Chondrocyte (in vitro differentiated cells): ENCODE results near the gene PTPRK. TPM values are rescaled to one million over a fixed set of nuclear protein-coding genes. Genes with fewer than 3 reads are reported as not detected.
A peak's percentile ranks its signal among the peaks of the same experiment; 100 is the strongest.

Experiments used
- DNase-seq: peaks from one replicate; pipeline ENCODE4 v3.0.0; 2021; ENCODE audit warnings: mixed read lengths, low spot score
- H3K27ac Mint-ChIP-seq: one replicate; pipeline ENCODE4 v1.8.0; 2021; ENCODE audit warnings: mild to moderate bottlenecking, moderate library complexity, mixed read lengths; ENCODE audit not compliant: unreplicated experiment
- H3K27me3 Mint-ChIP-seq: 2 replicates; pipeline ENCODE4 v1.8.0; 2021; ENCODE audit warnings: low read depth, mixed read lengths
- H3K36me3 Mint-ChIP-seq: 2 replicates; pipeline ENCODE4 v1.8.0; 2021; ENCODE audit warnings: low read depth, mixed read lengths
- H3K4me1 Mint-ChIP-seq: 2 replicates; pipeline ENCODE4 v1.8.0; 2021; ENCODE audit warnings: low read depth, mild to moderate bottlenecking, mixed read lengths
- H3K4me3 Mint-ChIP-seq: one replicate; pipeline ENCODE4 v1.8.0; 2021; ENCODE audit warnings: mild to moderate bottlenecking, moderate library complexity, mixed read lengths; ENCODE audit not compliant: unreplicated experiment
- H3K9me3 Mint-ChIP-seq: 2 replicates; pipeline ENCODE4 v1.8.0; 2021; ENCODE audit warnings: low read depth, mixed read lengths
- CTCF ChIP-seq: fragments of 200-600 bp; sonication (generic); IDR thresholded peaks from 2 replicates; pipeline ENCODE4 v1.5.0; 2021; ENCODE audit warnings: antibody characterized with exemption, mild to moderate bottlenecking, moderate library complexity
- total RNA-seq: library from RNA; stranded (reverse); gene quantifications from 3 replicates; pipeline ENCODE4 v1.2.1, GENCODE V29; 2021

Gene PTPRK
- total RNA-seq, 1 donor from 2014 or later = 63.3 TPM

- Mint-ChIP-seq H3K27ac (no peak overlapping the region), H3K9me3 (no peaks in the 10 kb centered on the region), H3K36me3 (no peaks in the 10 kb centered on the region), H3K4me3 (no peak overlapping the region), H3K27me3 (no peaks in the 10 kb centered on the region), H3K4me1 (peaks cover 5% of the 10 kb centered on the region)
- DNase-seq = no peak
- TF ChIP-seq CTCF = no peak
Observed at GRCh38 chr6:128141932-128142331, 378.5 kb downstream of the PTPRK start.

GRCh38 chr6:128139519-128139918 is 380.9 kb downstream of the PTPRK start:
- H3K4me3 Mint-ChIP-seq = no peak overlapping the region
- no peak for TF ChIP-seq CTCF
- peaks cover 12% of the 10 kb centered on the region for H3K4me1 Mint-ChIP-seq
- DNase-seq = no peak
- peaks cover 1% of the 10 kb centered on the region for H3K36me3 Mint-ChIP-seq
- H3K27me3 Mint-ChIP-seq = no peaks in the 10 kb centered on the region
- H3K27ac Mint-ChIP-seq = no peak overlapping the region
- H3K9me3 Mint-ChIP-seq = no peaks in the 10 kb centered on the region

- no peak for DNase-seq
- H3K4me1 Mint-ChIP-seq = peaks cover 12% of the 10 kb centered on the region
- no peak overlapping the region for H3K4me3 Mint-ChIP-seq
- no peaks in the 10 kb centered on the region for H3K27me3 Mint-ChIP-seq
- H3K27ac Mint-ChIP-seq = no peak overlapping the region
- H3K36me3 Mint-ChIP-seq = peaks cover 1% of the 10 kb centered on the region
- H3K9me3 Mint-ChIP-seq = no peaks in the 10 kb centered on the region
- TF ChIP-seq CTCF = no peak
Observed at GRCh38 chr6:128138694-128139093, 381.7 kb downstream of the PTPRK start.

GRCh38 chr6:128135325-128135724 is 385.1 kb downstream of the PTPRK start:
- Mint-ChIP-seq H3K9me3 (peaks cover 4% of the 10 kb centered on the region), H3K4me3 (no peak overlapping the region), H3K4me1 (peaks cover 32% of the 10 kb centered on the region), H3K27me3 (no peaks in the 10 kb centered on the region), H3K27ac (no peak overlapping the region), H3K36me3 (peaks cover 1% of the 10 kb centered on the region)
- no peak for DNase-seq
- TF ChIP-seq CTCF = no peak

GRCh38 chr6:128131566-128131965 is 388.8 kb downstream of the PTPRK start:
- no peak for TF ChIP-seq CTCF
- H3K4me3 Mint-ChIP-seq = no peak overlapping the region

More at GRCh38 chr6:128131566-128131965, 388.8 kb downstream of the PTPRK start:
- peaks cover 4% of the 10 kb centered on the region for H3K9me3 Mint-ChIP-seq
- no peak for DNase-seq
- H3K27me3 Mint-ChIP-seq = no peaks in the 10 kb centered on the region
- H3K4me1 Mint-ChIP-seq = peaks cover 39% of the 10 kb centered on the region
- peaks cover 1% of the 10 kb centered on the region for H3K36me3 Mint-ChIP-seq
- peak overlapping the region; percentile 11 for H3K27ac Mint-ChIP-seq
